A549 (cell line): Measurements from ENCODE around the gene PCNX2. TPM values are rescaled to one million over a fixed set of nuclear protein-coding genes. Genes with fewer than 3 reads are reported as not detected.

Experiments
- ATAC-seq, 2 experiments: fragments of 200-7000 bp in 1 of 2; fragments of >200 bp in 1 of 2; cut with Nextera tagmentation in 1 of 2; cut with Tn5 transposase in 1 of 2; 3 replicates each; pipeline versions ENCODE4 v1.8.0 to v1.9.1; 2018 to 2020; ENCODE audit warnings: mild to moderate bottlenecking in 1 of 2, moderate library complexity in 1 of 2
- CTCF ChIA-PET: fragments of 300-600 bp; sonication (Branson Sonifier 250); formaldehyde crosslinking; extraction: SDS; loops from one replicate; lab custom pipeline; 2021; ENCODE audit warnings: antibody characterized with exemption, inconsistent platforms; lab: Yijun Ruan, JAX
- POLR2A ChIA-PET: fragments of 350-600 bp; formaldehyde crosslinking; extraction: SDS; loops from one replicate; lab custom pipeline; 2021; ENCODE audit warnings: antibody characterized with exemption, inconsistent platforms; lab: Yijun Ruan, JAX
- DNase-seq, 2 experiments: peaks; one replicate each; pipeline versions ENCODE4 v3.0.0 to v3.0.0-alpha.2; 2011 to 2016; ENCODE audit warnings: low read depth in 1 of 2, low spot score in 1 of 2
- FAIRE-seq: peaks from 2 replicates; lab custom pipeline; 2011; peaks lifted over from hg19 to GRCh38; lab: Jason Lieb, UNC
- H3K27ac ChIP-seq, 2 experiments: fragments of >200 bp; sonication (Bioruptor Twin); formaldehyde crosslinking; 3 replicates each; pipeline ENCODE4 v1.5.1; 2016 to 2017
- H3K4me1 ChIP-seq: fragments of >200 bp; sonication (Bioruptor Twin); formaldehyde crosslinking; 3 replicates; pipeline ENCODE4 v1.6.1; 2016
- H3K4me2 ChIP-seq: fragments of >200 bp; sonication (Bioruptor Twin); formaldehyde crosslinking; 3 replicates; pipeline ENCODE4 v1.6.1; 2016
- H3K4me3 ChIP-seq: fragments of >200 bp; sonication (Bioruptor Twin); formaldehyde crosslinking; 3 replicates; pipeline ENCODE4 v1.5.1; 2016
- H3K9me3 ChIP-seq: fragments of >200 bp; sonication (Bioruptor Twin); formaldehyde crosslinking; 3 replicates; pipeline ENCODE4 v1.6.1; 2016
- CEBPB ChIP-seq, 2 experiments: fragments of >200 bp in 1 of 2; sonication (Bioruptor Twin) in 1 of 2; formaldehyde crosslinking in 1 of 2; IDR thresholded peaks; 2 replicates each; pipeline ENCODE4 v1.6.1; 2012 to 2016
- CTCF ChIP-seq: fragments of >200 bp; sonication (Bioruptor Twin); formaldehyde crosslinking; IDR thresholded peaks from 3 replicates; pipeline ENCODE4 v1.5.1; 2016
- EHF ChIP-seq: fragments of 250-450 bp; sonication (Bioruptor Pico); IDR thresholded peaks from 2 replicates; pipeline ENCODE4 v1.5.0; 2020; ENCODE audit warnings: mild to moderate bottlenecking
- ELK1 ChIP-seq: fragments of 150-350 bp; IDR thresholded peaks from 2 replicates; pipeline ENCODE4 v1.6.1; 2014; ENCODE audit warnings: low read depth, mild to moderate bottlenecking, low read length
- FOXS1 ChIP-seq: fragments of 250-450 bp; sonication (Bioruptor Pico); IDR thresholded peaks from 2 replicates; pipeline ENCODE4 v1.5.0; 2020; ENCODE audit warnings: mild to moderate bottlenecking, moderate library complexity
- HEYL ChIP-seq: fragments of 250-450 bp; sonication (Bioruptor Pico); IDR thresholded peaks from 2 replicates; pipeline ENCODE4 v1.8.0; 2021; ENCODE audit warnings: mild to moderate bottlenecking, moderate library complexity
- HMGXB4 ChIP-seq: fragments of 250-450 bp; sonication (Bioruptor Pico); IDR thresholded peaks from 2 replicates; pipeline ENCODE4 v1.5.0; 2021; ENCODE audit warnings: mild to moderate bottlenecking, moderate library complexity, borderline replicate concordance
- HOXB13 ChIP-seq: fragments of 250-450 bp; sonication (Bioruptor Pico); IDR thresholded peaks from 2 replicates; pipeline ENCODE4 v1.5.0; 2020; ENCODE audit warnings: low read depth, mild to moderate bottlenecking, moderate library complexity
- JUN ChIP-seq, 2 experiments: fragments of >200 bp; sonication (Bioruptor Twin); formaldehyde crosslinking; IDR thresholded peaks; 2 replicates in 1 of 2; 3 replicates in 1 of 2; pipeline ENCODE4 v1.6.1; 2016 to 2017
- JUNB ChIP-seq: fragments of >200 bp; sonication (Bioruptor Twin); formaldehyde crosslinking; IDR thresholded peaks from 2 replicates; pipeline ENCODE4 v1.6.1; 2016
- MAZ ChIP-seq: fragments of 150-350 bp; IDR thresholded peaks from 2 replicates; pipeline ENCODE4 v1.6.1; 2014; ENCODE audit warnings: antibody characterized with exemption, low read depth, low read length, borderline replicate concordance
- PBX3 ChIP-seq: IDR thresholded peaks from 2 replicates; pipeline ENCODE4 v1.6.1; 2012
- POLR2AphosphoS2 ChIP-seq: conservative IDR thresholded peaks from 2 replicates; pipeline ENCODE4 v1.6.1; 2012; ENCODE audit warnings: low read length, improper control_type of control experiment, inconsistent platforms
- SREBF2 ChIP-seq: fragments of 450-650 bp; IDR thresholded peaks from 2 replicates; pipeline ENCODE4 v1.6.1; 2014; ENCODE audit warnings: mild to moderate bottlenecking, moderate library complexity
- TFCP2L1 ChIP-seq: fragments of 250-450 bp; sonication (Bioruptor Pico); IDR thresholded peaks from 2 replicates; pipeline ENCODE4 v1.5.0; 2021; ENCODE audit warnings: mild to moderate bottlenecking
- USF2 ChIP-seq: fragments of 450-650 bp; IDR thresholded peaks from 2 replicates; pipeline ENCODE4 v1.6.1; 2014; ENCODE audit warnings: antibody characterized with exemption
- ZC3H11A ChIP-seq: fragments of 450-650 bp; IDR thresholded peaks from 2 replicates; pipeline ENCODE4 v1.6.1; 2014; ENCODE audit warnings: antibody characterized with exemption, mild to moderate bottlenecking
- WGBS: methylation state at CpG from one replicate; pipeline ENCODE4 v1.1.6; 2017; ENCODE audit errors: missing lambda C conversion rate; 5-methylcytosine and 5-hydroxymethylcytosine counted together
- polyA plus RNA-seq, 4 experiments: library from polyadenylated mRNA; depleted of rRNA in 3 of 4; stranded (reverse); fragments of >200 nt; fragmentation: RNase III in 1 of 4; extraction: RNeasy Plus Mini Kit Qiagen cat#74134 plus additional on column Dnase treatment in 1 of 4; gene quantifications; 2 replicates in 3 of 4; 3 replicates in 1 of 4; pipeline ENCODE4 v1.2.3, GENCODE V29; 2011 to 2017

Gene PCNX2
- polyA plus RNA-seq, 2 of the 4 experiments (the other 2 are of a cell fraction), result 8.8 to 27.2 TPM

- peak overlapping the region; percentile 60 to 76; a peak in 5 of 6 replicates for H3K27ac ChIP-seq
- POLR2A ChIA-PET, result no interaction called here
- no peak overlapping the region for H3K4me3 ChIP-seq
- H3K4me2 ChIP-seq, result peak overlapping the region; percentile 11; the same call in 2 of the 3 replicates
- H3K9me3 ChIP-seq, result peaks cover 7% of the 10 kb centered on the region
- CTCF ChIA-PET, result interaction anchor here (1.6 kb wide), 2 partner anchors 10 to 13 kb away, joined by 4 read pairs; no protein-coding TSS in a partner anchor
- TF ChIP-seq CEBPB (IDR thresholded peaks at IDR 0.05) (peak; percentile 74 to 89; a peak in 3 of 4 replicates), ZC3H11A (no peak)
- ATAC-seq (no peak), DNase-seq (no peak), FAIRE-seq (no peak)
- peaks cover 42% of the 10 kb centered on the region for H3K4me1 ChIP-seq
- WGBS, result 24% methylated on average over 1 of the region's 1 CpG
Observed at GRCh38 chr1:233105225-233105624, 190.3 kb downstream of the PCNX2 start.

GRCh38 chr1:233102341-233102740 is 193.2 kb downstream of the PCNX2 start:
- H3K27ac ChIP-seq, result 0 out of 6 replicates have a peak overlapping the region, but pooled peaks of 1 of the 2 experiments have one; percentile 13
- H3K4me2 ChIP-seq, result no peak overlapping the region
- FAIRE-seq (peak; percentile 54), DNase-seq (no peak), ATAC-seq (no peak)
- CTCF ChIA-PET, result no interaction called here
- TF ChIP-seq CTCF, result no peak
- no peak for TF ChIP-seq USF2
- TF ChIP-seq HOXB13 (CRISPR knock-in tag), result no peak
- no peak for TF ChIP-seq FOXS1
- TF ChIP-seq JUN (IDR thresholded peaks at IDR 0.05), result no peak
- no peak for TF ChIP-seq PBX3
- TF ChIP-seq HEYL (CRISPR knock-in tag), result no peak
- no peak for TF ChIP-seq TFCP2L1
- TF ChIP-seq SREBF2, result no peak
- TF ChIP-seq MAZ, result no peak
- TF ChIP-seq ELK1, result no peak
- TF ChIP-seq JUNB, result no peak
- no peak for TF ChIP-seq HMGXB4
- no peak for TF ChIP-seq EHF (CRISPR knock-in tag)
- no peak for TF ChIP-seq POLR2AphosphoS2
- peaks cover 47% of the 10 kb centered on the region for H3K4me1 ChIP-seq
- POLR2A ChIA-PET, result no interaction called here
- no peaks in the 10 kb centered on the region for H3K9me3 ChIP-seq
- H3K4me3 ChIP-seq, result no peak overlapping the region
- WGBS, result 92% methylated on average over 2 of the region's 2 CpGs
